Measurements from ENCODE around the gene CBX7. TPM values are rescaled to one million over a fixed set of nuclear protein-coding genes. Genes with fewer than 3 reads are reported as not detected.
A peak's percentile ranks its signal among the peaks of the same experiment; 100 is the strongest.

The CBX7 gene
- total and polyA plus RNA-seq, 2 of the 4 experiments (the other 2 are of a cell fraction), result 0.90 to 3.6 TPM

GRCh38 chr22:39095971-39096370 is 56.5 kb downstream of the CBX7 start:
- Histone ChIP-seq H4K91ac (ENCODE audit: insufficient read depth, low read depth, low read length) (no peak overlapping the region), H3K4me3 (ENCODE audit: insufficient read depth, low read depth, low read length) (no peak overlapping the region), H4K5ac (ENCODE audit: low read depth, low read length) (no peak overlapping the region), H2AK5ac (ENCODE audit: low read depth, low read length) (no peak overlapping the region), H3K27ac (ENCODE audit: insufficient read depth, low read length) (no peak overlapping the region), H3K4me2 (ENCODE audit: low read depth, low read length) (no peak overlapping the region), H2AK9ac (replicated peaks; ENCODE audit: low read depth, low read length, poor library complexity) (no peak overlapping the region), H3K27me3 (ENCODE audit: control insufficient read depth, insufficient read depth, low read length) (peaks cover 36% of the 10 kb centered on the region), H3K79me1 (ENCODE audit: low read depth in 1 of 2, low read length in 2 of 2) (no peaks in the 10 kb centered on the region), H2AFZ (replicated peaks; ENCODE audit: low read length, poor library complexity) (peak overlapping the region; percentile 44), H4K20me1 (ENCODE audit: insufficient read depth, low read length) (no peaks in the 10 kb centered on the region), H2BK5ac (ENCODE audit: low read depth, low read length, poor library complexity, severe bottlenecking) (no peak overlapping the region), H2BK20ac (ENCODE audit: low read depth, low read length) (no peak overlapping the region), H3K9ac (ENCODE audit: low read depth, low read length) (no peak overlapping the region), H4K8ac (ENCODE audit: low read depth in 2 of 2, low read length in 2 of 2) (no peak overlapping the region), H2BK15ac (ENCODE audit: low read depth, low read length) (no peak overlapping the region), H3K14ac (replicated peaks; ENCODE audit: low read depth, low read length) (no peak overlapping the region), H3K23ac (ENCODE audit: low read depth, low read length) (no peak overlapping the region), H3K9me1 (ENCODE audit: insufficient read depth, low read length) (no peaks in the 10 kb centered on the region), H3K4me1 (ENCODE audit: control insufficient read depth, insufficient read depth, low read length) (peaks cover 4% of the 10 kb centered on the region), H3K9me3 (ENCODE audit: control insufficient read depth, insufficient read depth, low read length) (no peaks in the 10 kb centered on the region), H3K18ac (ENCODE audit: low read depth, low read length) (no peak overlapping the region), H3K56ac (ENCODE audit: extremely low read depth, insufficient read depth, low read length) (no peak overlapping the region), H2BK120ac (ENCODE audit: low read depth, low read length) (no peak overlapping the region), H3K36me3 (ENCODE audit: control insufficient read depth, insufficient read depth, low read length) (no peaks in the 10 kb centered on the region), H3K4ac (ENCODE audit: low read depth, low read length) (no peak overlapping the region)
- TF ChIP-seq RCOR1 (IDR thresholded peaks at IDR 0.05; ENCODE audit: insufficient replicate concordance, low read length) (no peak), MXI1 (IDR thresholded peaks at IDR 0.05; ENCODE audit: borderline replicate concordance, low read depth, low read length) (no peak), BHLHE40 (IDR thresholded peaks at IDR 0.05; ENCODE audit: low read depth, low read length) (no peak), CEBPB (IDR thresholded peaks at IDR 0.05; ENCODE audit: low read depth, low read length) (no peak), FOS (IDR thresholded peaks at IDR 0.05; ENCODE audit: low read depth, low read length) (no peak), SMC3 (IDR thresholded peaks at IDR 0.05; ENCODE audit: low read depth, low read length) (no peak), POLR2A (IDR thresholded peaks at IDR 0.05; ENCODE audit: low read depth, low read length) (no peak), CTCF (conservative IDR thresholded peaks at IDR 0.05; ENCODE audit: low read depth, low read length) (no peak), RFX5 (IDR thresholded peaks at IDR 0.05; ENCODE audit: low read depth, low read length) (no peak), NFE2L2 (IDR thresholded peaks at IDR 0.05; ENCODE audit: low read depth, low read length) (no peak), MAZ (IDR thresholded peaks at IDR 0.05; ENCODE audit: borderline replicate concordance, low read depth, low read length) (no peak), RAD21 (IDR thresholded peaks at IDR 0.05; ENCODE audit: low read length) (no peak)
- TF ChIP-seq, protein P1, sequence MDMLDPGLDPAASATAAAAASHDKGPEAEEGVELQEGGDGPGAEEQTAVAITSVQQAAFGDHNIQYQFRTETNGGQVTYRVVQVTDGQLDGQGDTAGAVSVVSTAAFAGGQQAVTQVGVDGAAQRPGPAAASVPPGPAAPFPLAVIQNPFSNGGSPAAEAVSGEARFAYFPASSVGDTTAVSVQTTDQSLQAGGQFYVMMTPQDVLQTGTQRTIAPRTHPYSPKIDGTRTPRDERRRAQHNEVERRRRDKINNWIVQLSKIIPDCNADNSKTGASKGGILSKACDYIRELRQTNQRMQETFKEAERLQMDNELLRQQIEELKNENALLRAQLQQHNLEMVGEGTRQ (IDR thresholded peaks at IDR 0.05; ENCODE audit: low read depth, low read length), result no peak
- intact Hi-C loops (cut with micrococcal nuclease), result no loop called here
- no peak for ATAC-seq (ENCODE audit: low read depth)
- ChIA-PET CTCF (no interaction called here), POLR2A (ENCODE audit: unreplicated experiment) (no interaction called here)
- no CpG with 5 or more reads among the region's 3 CpGs for WGBS, 2 experiments (ENCODE audit: extremely low coverage in 2 of 2, insufficient read length in 1 of 2)
- dilution Hi-C loops (cut with HindIII; ENCODE audit: low sequenced_read_pairs, unreplicated experiment), result no loop called here
- in situ Hi-C loops (cut with MboI; ENCODE audit: low sequenced_read_pairs), result no loop called here
- no TSS peak for BruUV-seq (replicated peaks)
- no peak for DNase-seq

All from IMR-90 (cell line).